Naive thymus-derived CD4-positive, alpha-beta T cell (primary cell): ENCODE results near the gene TAGLN2. TPM values are rescaled to one million over a fixed set of nuclear protein-coding genes. Genes with fewer than 3 reads are reported as not detected.

ENCODE experiments used
- ATAC-seq: fragments of 150-1000 bp; cut with Tn5 transposase; 2 replicates; pipeline ENCODE4 v1.10.0; 2021; ENCODE audit warnings: mild to moderate bottlenecking, moderate library complexity
- CTCF ChIA-PET: fragments of 350-600 bp; sonication (Branson Sonifier 250); formaldehyde crosslinking; loops from one replicate; lab custom pipeline; 2021; ENCODE audit warnings: antibody characterized with exemption; lab: Charles Lee
- POLR2A ChIA-PET: fragments of 350-600 bp; sonication (Branson Sonifier 250); formaldehyde crosslinking; loops from one replicate; lab custom pipeline; 2021; ENCODE audit warnings: antibody characterized with exemption, inconsistent platforms; lab: Charles Lee
- DNase-seq, 9 donors: peaks; one replicate each; pipeline versions ENCODE4 v3.0.0 to v3.0.0-alpha.2; 2020 to 2022; ENCODE audit warnings: mixed read lengths in 1 of 9
- H3K27ac ChIP-seq: one replicate; pipeline ENCODE4 v1.7.0; 2013; ENCODE audit warnings: mild to moderate bottlenecking, low read depth, low read length, moderate library complexity
- H3K27me3 ChIP-seq, 2 donors: one replicate each; pipeline ENCODE4 v1.7.0; 2013; ENCODE audit warnings: low read length in 2 of 2, mild to moderate bottlenecking in 2 of 2, moderate library complexity in 2 of 2; ENCODE audit not compliant: control insufficient read depth in 2 of 2, insufficient read depth in 2 of 2
- H3K36me3 ChIP-seq, 3 experiments: 1 replicate in 2 of 3; 2 replicates in 1 of 3; pipeline ENCODE4 v1.7.0; 2013; ENCODE audit warnings: low read length in 3 of 3, mild to moderate bottlenecking in 3 of 3, moderate library complexity in 1 of 3; ENCODE audit not compliant: insufficient read depth in 3 of 3, control insufficient read depth in 2 of 3
- H3K4me1 ChIP-seq, 2 donors: one replicate each; pipeline ENCODE4 v1.7.0; 2013; ENCODE audit warnings: low read length in 2 of 2, mild to moderate bottlenecking in 2 of 2, moderate library complexity in 1 of 2; ENCODE audit not compliant: control insufficient read depth in 2 of 2, insufficient read depth in 2 of 2
- H3K4me3 ChIP-seq: 2 replicates; pipeline ENCODE4 v1.7.0; 2013; ENCODE audit warnings: mild to moderate bottlenecking, low read length
- H3K9me3 ChIP-seq, 3 experiments: 1 replicate in 2 of 3; 2 replicates in 1 of 3; pipeline ENCODE4 v1.7.0; 2013; ENCODE audit warnings: low read length in 3 of 3; ENCODE audit not compliant: control insufficient read depth in 2 of 3
- H3K27ac Mint-ChIP-seq, 9 donors: one replicate each; pipeline ENCODE4 v1.8.0; 2020 to 2022; ENCODE audit warnings: mixed read lengths in 9 of 9, mild to moderate bottlenecking in 8 of 9, moderate library complexity in 5 of 9, inconsistent platforms in 2 of 9
- H3K27me3 Mint-ChIP-seq, 5 donors: one replicate each; pipeline ENCODE4 v1.8.0; 2021 to 2022; ENCODE audit warnings: mixed read lengths in 5 of 5, mild to moderate bottlenecking in 1 of 5
- H3K36me3 Mint-ChIP-seq, 5 donors: one replicate each; pipeline ENCODE4 v1.8.0; 2020 to 2022; ENCODE audit warnings: mixed read lengths in 5 of 5, mild to moderate bottlenecking in 3 of 5, inconsistent platforms in 1 of 5
- H3K4me1 Mint-ChIP-seq, 7 donors: one replicate each; pipeline ENCODE4 v1.8.0; 2020 to 2022; ENCODE audit warnings: mixed read lengths in 7 of 7, mild to moderate bottlenecking in 3 of 7, inconsistent platforms in 1 of 7
- H3K4me3 Mint-ChIP-seq, 10 donors: one replicate each; pipeline ENCODE4 v1.8.0; 2020 to 2022; ENCODE audit warnings: mild to moderate bottlenecking in 10 of 10, mixed read lengths in 10 of 10, moderate library complexity in 6 of 10, inconsistent platforms in 2 of 10
- H3K9me3 Mint-ChIP-seq, 11 donors: one replicate each; pipeline ENCODE4 v1.8.0; 2020 to 2022; ENCODE audit warnings: mixed read lengths in 11 of 11, mild to moderate bottlenecking in 4 of 11, inconsistent platforms in 1 of 11, moderate library complexity in 1 of 11
- intact Hi-C, 2 donors: fragments of 100-400 bp; cut with micrococcal nuclease; formaldehyde crosslinking; loops; one replicate each; pipeline ENCODE4 v1.15.1; 2023
- polyA plus RNA-seq, 2 donors: library from polyadenylated mRNA; unstranded; fragments of 300-500 nt; fragmentation: Illumina TruSeq; gene quantifications; one replicate each; pipeline ENCODE4 v1.2.3, GENCODE V29; 2021
- total RNA-seq, 6 experiments: library from RNA in 5 of 6; stranded (reverse) in 5 of 6; gene quantifications; 1 replicate in 5 of 6; 2 replicates in 1 of 6; pipeline ENCODE4 v1.2.3 and lab custom pipeline; 2021 to 2026

Gene TAGLN2
- total and polyA plus RNA-seq, 7 experiments from 2014 or later: 116 to 662 (median 405) TPM

DNA sequence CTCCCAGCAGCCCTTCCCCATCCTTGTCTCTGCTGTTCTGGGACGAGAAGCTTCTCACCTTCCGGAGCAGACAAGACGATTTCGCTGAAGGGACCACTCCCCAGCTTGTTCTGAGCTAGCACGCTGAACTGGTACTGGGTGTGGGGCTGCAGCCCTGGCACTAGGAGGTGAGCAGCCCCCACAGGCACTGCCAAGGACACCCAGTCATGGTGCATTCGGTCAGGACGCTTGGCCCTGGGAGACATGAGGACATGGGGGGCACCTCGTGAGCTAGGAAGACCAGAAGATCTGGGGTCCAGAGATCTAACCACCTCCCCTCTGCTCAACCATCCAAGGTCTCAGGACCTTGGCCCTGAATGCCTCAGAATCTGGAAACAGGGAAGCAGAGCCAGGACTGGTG, 5.3 kb upstream of the TAGLN2 start:
- Histone ChIP-seq H3K4me1 (peaks cover 5 to 6% of the 10 kb centered on the region in 2 donors), H3K27me3 (no peaks in the 10 kb centered on the region), H3K27ac (no peak overlapping the region), H3K4me3 (no peak overlapping the region), H3K9me3 (no peaks in the 10 kb centered on the region), H3K36me3 (no peaks in the 10 kb centered on the region)
- Mint-ChIP-seq H3K27ac (no peak overlapping the region), H3K27me3 (peaks cover 0 to 12% (median 0%) of the 10 kb centered on the region in 5 donors), H3K4me1 (peaks cover 8 to 16% (median 13%) of the 10 kb centered on the region in 7 donors), H3K9me3 (peaks cover 0 to 2% (median 0%) of the 10 kb centered on the region in 11 donors), H3K4me3 (no peak overlapping the region), H3K36me3 (no peaks in the 10 kb centered on the region)
- intact Hi-C loops: no loop called here
- ATAC-seq: no peak
- DNase-seq: peak in 1 of 9 donors; percentile 7
- ChIA-PET CTCF (no interaction called here), POLR2A (no interaction called here)

DNA sequence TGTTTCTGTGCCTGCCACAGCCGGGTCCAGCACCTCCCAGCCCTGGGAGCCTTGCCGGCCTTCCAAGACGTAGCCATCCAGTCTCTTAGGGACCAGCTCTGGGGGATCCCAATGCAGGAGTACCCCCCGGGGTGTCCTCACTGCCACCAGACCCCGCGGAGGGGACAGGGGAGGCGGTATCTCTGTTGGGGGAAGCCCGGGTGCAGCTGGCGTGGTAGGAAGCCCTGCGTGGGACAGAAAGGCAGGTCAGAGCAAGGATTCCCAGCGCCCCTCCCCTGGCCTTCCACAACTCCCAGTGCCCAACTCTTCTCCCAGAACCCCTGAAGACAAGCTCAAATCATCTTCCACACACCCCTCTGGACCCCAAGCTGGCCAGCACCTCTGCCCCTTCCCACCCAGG, 4.9 kb upstream of the TAGLN2 start:
- Histone ChIP-seq H3K4me3 (no peak overlapping the region), H3K27ac (no peak overlapping the region), H3K36me3 (peaks cover 0 to under 1% (median 0%) of the 10 kb centered on the region in 3 experiments), H3K27me3 (no peaks in the 10 kb centered on the region), H3K4me1 (peaks cover 6 to 8% of the 10 kb centered on the region in 2 donors), H3K9me3 (no peaks in the 10 kb centered on the region)
- no peak overlapping the region for H3K27ac Mint-ChIP-seq
- DNase-seq: peak in 1 of 9 donors; percentile 6
- ChIA-PET POLR2A (no interaction called here), CTCF (no interaction called here)
- H3K4me1 Mint-ChIP-seq: peaks cover 8 to 18% (median 15%) of the 10 kb centered on the region in 7 donors
- ATAC-seq: no peak
- peaks cover 0 to 10% (median 0%) of the 10 kb centered on the region in 5 donors for H3K27me3 Mint-ChIP-seq
- H3K36me3 Mint-ChIP-seq: peaks cover 0 to 2% (median 0%) of the 10 kb centered on the region in 5 donors
- intact Hi-C loops: no loop called here
- peaks cover 0 to 2% (median 0%) of the 10 kb centered on the region in 11 donors for H3K9me3 Mint-ChIP-seq
- no peak overlapping the region for H3K4me3 Mint-ChIP-seq

DNA sequence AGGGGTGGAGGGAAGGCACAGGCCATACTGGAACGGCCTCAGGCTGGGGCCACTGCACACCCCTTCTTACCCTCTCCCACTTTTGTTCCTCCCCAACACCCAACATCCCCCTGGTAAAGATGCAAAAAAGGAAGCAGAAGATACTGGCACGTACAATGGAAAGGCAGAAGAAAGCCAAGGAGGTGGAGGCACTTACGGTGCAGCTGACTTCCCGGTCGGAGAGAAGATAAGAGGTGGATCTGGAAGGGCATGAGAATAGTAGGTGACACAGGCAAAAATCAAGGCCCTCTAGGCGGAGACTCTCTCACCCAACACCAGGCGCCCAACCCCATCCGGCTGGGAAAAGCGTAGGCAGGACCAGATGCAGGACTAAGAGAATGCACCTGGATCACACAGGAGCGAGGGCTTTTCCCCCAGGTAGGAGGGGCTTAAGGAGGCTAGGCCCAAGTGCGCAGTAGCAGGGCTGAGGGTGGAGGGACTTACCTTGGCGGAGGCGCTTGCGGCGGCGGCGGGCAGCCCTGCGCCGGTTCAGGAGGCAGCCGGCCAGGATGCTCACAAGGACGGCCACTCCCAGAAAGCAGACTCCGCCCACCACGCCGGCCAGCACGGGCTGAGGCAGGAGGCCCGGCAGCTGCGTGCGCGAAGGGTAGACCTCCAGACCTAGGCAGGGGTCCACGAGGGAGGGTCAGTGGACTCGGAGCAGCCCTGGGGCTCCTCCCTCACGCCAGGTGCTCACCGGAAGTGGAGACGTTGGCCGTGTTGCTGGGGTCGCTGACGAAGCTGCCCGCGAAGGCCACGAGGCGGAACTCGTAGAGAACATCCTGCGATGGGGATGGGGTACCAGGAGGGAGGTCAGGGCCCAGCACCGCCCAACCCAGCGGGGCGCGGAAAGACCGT, 4.1 kb upstream of the TAGLN2 start:
- peaks cover 0 to 9% (median 0%) of the 10 kb centered on the region in 3 experiments for H3K36me3 ChIP-seq
- Mint-ChIP-seq H3K9me3 (peaks cover 0 to 2% (median 0%) of the 10 kb centered on the region in 11 donors), H3K36me3 (peaks cover 0 to 2% (median 0%) of the 10 kb centered on the region in 5 donors), H3K27ac (peak overlapping the region in 3 of 9 donors; percentile 31 to 70 (median 58)), H3K27me3 (peaks cover 0 to 6% (median 0%) of the 10 kb centered on the region in 5 donors), H3K4me3 (peak overlapping the region in 1 of 10 donors; percentile 41), H3K4me1 (peaks cover 8 to 18% (median 15%) of the 10 kb centered on the region in 7 donors)
- CTCF ChIA-PET: no interaction called here
- DNase-seq (peak in 1 of 9 donors; percentile 4), ATAC-seq (no peak)
- intact Hi-C loops: loop anchor here (10.0 kb wide), 5 partner anchors 415 to 1835 kb away; partner anchors contain the start of genes ATF6 (in 1 of the 2), COPA (in 1 of the 2), FCGR3A (in 1 of the 2) and FCRLB (in 1 of the 2)
- no peak overlapping the region for H3K27ac ChIP-seq
- no peaks in the 10 kb centered on the region for H3K27me3 ChIP-seq
- H3K9me3 ChIP-seq: no peaks in the 10 kb centered on the region
- no peak overlapping the region for H3K4me3 ChIP-seq
- POLR2A ChIA-PET: no interaction called here
- H3K4me1 ChIP-seq: peaks cover 6 to 8% of the 10 kb centered on the region in 2 donors

DNA sequence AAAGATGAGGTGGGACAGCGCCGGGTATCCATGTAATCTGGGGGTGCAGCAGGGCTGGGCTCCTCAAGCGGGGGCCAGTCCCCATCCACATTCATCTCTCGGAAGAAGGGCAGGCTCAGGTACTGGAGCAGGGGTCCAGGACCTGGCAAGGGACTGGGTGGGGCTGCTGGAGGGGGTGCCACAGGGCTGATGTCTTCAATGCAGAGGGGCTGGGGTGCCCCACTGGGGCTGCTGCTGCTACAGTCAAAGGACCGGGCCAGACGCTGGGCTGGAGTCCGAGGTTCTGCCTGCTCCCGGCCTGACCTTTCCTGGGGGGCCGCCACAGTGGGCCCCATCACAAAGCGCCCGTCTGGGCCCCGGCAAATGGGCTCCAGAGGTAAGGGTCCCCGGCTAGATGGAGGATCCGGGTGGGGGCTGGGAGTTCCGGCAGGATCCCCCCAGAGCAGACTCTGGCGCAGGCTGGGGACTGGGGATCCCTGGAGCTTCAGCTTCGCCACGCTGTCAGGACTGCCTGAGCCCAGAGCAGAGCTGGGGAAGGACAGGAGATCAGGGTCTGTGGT, 3.3 kb upstream of the TAGLN2 start:
- peaks cover 8 to 21% (median 19%) of the 10 kb centered on the region in 7 donors for H3K4me1 Mint-ChIP-seq
- H3K27me3 Mint-ChIP-seq: peaks cover 0 to 11% (median 0%) of the 10 kb centered on the region in 5 donors
- Histone ChIP-seq H3K27me3 (no peaks in the 10 kb centered on the region), H3K9me3 (no peaks in the 10 kb centered on the region), H3K4me1 (peaks cover 6 to 8% of the 10 kb centered on the region in 2 donors), H3K4me3 (no peak overlapping the region), H3K36me3 (peaks cover 0 to 10% (median 0%) of the 10 kb centered on the region in 3 experiments), H3K27ac (no peak overlapping the region)
- DNase-seq: peak in 1 of 9 donors; percentile 2
- no peak overlapping the region for H3K4me3 Mint-ChIP-seq
- ChIA-PET CTCF (no interaction called here), POLR2A (no interaction called here)
- intact Hi-C loops: loop anchor here (10.0 kb wide), 5 partner anchors 416 to 1836 kb away; partner anchors contain the start of genes ATF6 (in 1 of the 2), COPA (in 1 of the 2), FCGR3A (in 1 of the 2) and FCRLB (in 1 of the 2)
- H3K36me3 Mint-ChIP-seq: peaks cover 0 to 7% (median 0%) of the 10 kb centered on the region in 5 donors
- H3K27ac Mint-ChIP-seq: no peak overlapping the region
- peaks cover 0 to 7% (median 0%) of the 10 kb centered on the region in 11 donors for H3K9me3 Mint-ChIP-seq
- no peak for ATAC-seq

DNA sequence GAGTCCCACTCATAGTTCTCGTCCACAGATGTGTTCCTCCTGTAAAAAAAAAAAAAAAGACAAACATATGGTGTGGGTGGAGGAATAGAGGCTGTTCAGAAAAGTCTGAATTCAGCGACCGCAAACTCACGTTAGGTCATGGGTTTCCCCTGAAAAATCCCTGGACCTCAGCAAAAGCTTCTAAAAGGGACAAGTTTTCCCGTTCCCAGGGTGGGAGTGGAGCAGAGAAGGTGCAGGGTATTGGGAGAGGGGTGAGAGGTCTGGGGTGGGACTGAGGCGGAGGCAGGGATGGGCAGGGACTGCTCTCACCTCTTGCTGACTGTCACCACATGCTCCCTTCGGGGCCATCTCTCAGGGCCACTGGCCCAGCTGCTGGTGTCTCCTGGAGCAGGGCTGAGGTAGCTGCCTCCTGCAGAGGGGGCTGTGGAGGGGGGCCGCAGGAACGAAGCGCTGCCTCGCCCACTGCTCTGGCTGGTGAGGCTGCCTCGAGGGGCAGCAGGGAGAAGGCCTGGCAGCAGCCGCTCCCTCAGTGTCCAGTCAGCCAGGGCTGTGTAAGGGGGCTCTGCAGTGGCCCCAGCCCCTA, 2.6 kb upstream of the TAGLN2 start:
- peak overlapping the region in 1 of 9 donors; percentile 34 for H3K27ac Mint-ChIP-seq
- peak in 1 of 9 donors; percentile 6 for DNase-seq

More for the DNA sequence above, 2.6 kb upstream of the TAGLN2 start:
- Mint-ChIP-seq H3K9me3 (peaks cover 0 to 10% (median 0%) of the 10 kb centered on the region in 11 donors), H3K36me3 (peaks cover 0 to 10% (median 0%) of the 10 kb centered on the region in 5 donors), H3K4me3 (no peak overlapping the region), H3K4me1 (peaks cover 15 to 28% (median 24%) of the 10 kb centered on the region in 7 donors), H3K27me3 (peaks cover 0 to 11% (median 0%) of the 10 kb centered on the region in 5 donors)
- Histone ChIP-seq H3K4me1 (peaks cover 9 to 11% of the 10 kb centered on the region in 2 donors), H3K4me3 (no peak overlapping the region), H3K27ac (no peak overlapping the region), H3K9me3 (no peaks in the 10 kb centered on the region), H3K27me3 (no peaks in the 10 kb centered on the region), H3K36me3 (peaks cover 0 to 10% (median 0%) of the 10 kb centered on the region in 3 experiments)
- no peak for ATAC-seq
- CTCF ChIA-PET: no interaction called here
- POLR2A ChIA-PET: no interaction called here
- intact Hi-C loops: loop anchor here (10.0 kb wide), 5 partner anchors 417 to 1837 kb away; partner anchors contain the start of genes ATF6 (in 1 of the 2), COPA (in 1 of the 2), FCGR3A (in 1 of the 2) and FCRLB (in 1 of the 2)
